K562 (cell line): ENCODE results near the gene LCN15. TPM values are rescaled to one million over a fixed set of nuclear protein-coding genes. Genes with fewer than 3 reads are reported as not detected.
"Not testable (repeated sequence)": the region's sequence is repeated elsewhere in the genome, so short reads cannot be mapped to it uniquely, and the experiment has no call there.

ENCODE experiments used
- ARID1B ChIP-seq: fragments of 450-650 bp; IDR thresholded peaks from 2 replicates; pipeline ENCODE4 v1.6.1; 2016; ENCODE audit warnings: antibody characterized with exemption, mild to moderate bottlenecking, inconsistent platforms
- ARID4B ChIP-seq: sonication (generic); formaldehyde crosslinking; IDR thresholded peaks from 2 replicates; pipeline ENCODE4 v1.8.0; 2022; ENCODE audit warnings: mild to moderate bottlenecking, missing genetic modification reagents
- BRD9 ChIP-seq: fragments of 450-650 bp; IDR thresholded peaks from 2 replicates; pipeline ENCODE4 v1.6.1; 2018; ENCODE audit warnings: low read depth; ENCODE audit not compliant: partially characterized antibody
- CBFA2T2 ChIP-seq: fragments of 450-650 bp; conservative IDR thresholded peaks from 2 replicates; pipeline ENCODE4 v1.6.1; 2017; ENCODE audit warnings: mild to moderate bottlenecking
- GATAD2B ChIP-seq: fragments of 450-650 bp; IDR thresholded peaks from 2 replicates; pipeline ENCODE4 v1.6.1; 2017; ENCODE audit warnings: mild to moderate bottlenecking, borderline replicate concordance
- GTF2E2 ChIP-seq: fragments of 200-800 bp; sonication (Bioruptor generic); IDR thresholded peaks from 2 replicates; pipeline ENCODE4 v1.6.1; 2016; ENCODE audit warnings: missing genetic modification characterization, missing compliant biosample characterization
- HDGF ChIP-seq: fragments of 450-650 bp; IDR thresholded peaks from 2 replicates; pipeline ENCODE4 v1.6.1; 2016
- KDM1A ChIP-seq, 2 experiments: fragments of 450-650 bp; IDR thresholded peaks; 2 replicates each; pipeline ENCODE4 v1.6.1; 2016; ENCODE audit warnings: mild to moderate bottlenecking in 2 of 2
- MLLT1 ChIP-seq, 2 experiments: fragments of 450-650 bp; IDR thresholded peaks; 2 replicates each; pipeline ENCODE4 v1.6.1; 2016
- NCOR1 ChIP-seq: fragments of 450-650 bp; IDR thresholded peaks from 2 replicates; pipeline ENCODE4 v1.6.1; 2016; ENCODE audit warnings: mild to moderate bottlenecking, moderate library complexity
- PHF8 ChIP-seq: fragments of 200-600 bp; sonication (generic); IDR thresholded peaks from 2 replicates; pipeline ENCODE4 v1.6.1; 2012; ENCODE audit warnings: mixed run types, mild to moderate bottlenecking, inconsistent platforms, low read length, moderate library complexity, borderline replicate concordance
- RBBP5 ChIP-seq: fragments of 200-600 bp; sonication (generic); IDR thresholded peaks from 2 replicates; pipeline ENCODE4 v1.6.1; 2012; ENCODE audit warnings: borderline replicate concordance, mild to moderate bottlenecking, low read length, control low read depth, inconsistent platforms; ENCODE audit not compliant: insufficient read depth, poor library complexity, severe bottlenecking
- TAF7 ChIP-seq: fragments of 450-650 bp; IDR thresholded peaks from 2 replicates; pipeline ENCODE4 v1.6.1; 2016; ENCODE audit warnings: missing genetic modification characterization, missing compliant biosample characterization
- TEAD4 ChIP-seq, 2 experiments: sonication (generic) in 1 of 2; formaldehyde crosslinking in 1 of 2; IDR thresholded peaks; 2 replicates each; pipeline versions ENCODE4 v1.6.1 to v1.8.0; 2012 to 2022; ENCODE audit warnings: borderline replicate concordance in 1 of 2, inconsistent platforms in 1 of 2, low read length in 1 of 2, mild to moderate bottlenecking in 1 of 2, missing genetic modification reagents in 1 of 2
- TFAP4 ChIP-seq: sonication (generic); formaldehyde crosslinking; IDR thresholded peaks from 2 replicates; pipeline ENCODE4 v1.8.0; 2022; ENCODE audit warnings: missing genetic modification reagents, mild to moderate bottlenecking, moderate library complexity, borderline replicate concordance
- ZNF384 ChIP-seq: IDR thresholded peaks from 2 replicates; pipeline ENCODE4 v1.6.1; 2012; ENCODE audit warnings: low read depth, low read length, improper control_type of control experiment
- polyA plus RNA-seq, 8 experiments: library from polyadenylated mRNA; depleted of rRNA in 4 of 8; stranded (reverse) in 5 of 8; unstranded in 3 of 8; fragments of >200 nt; fragmentation: Nextera tagmentation in 2 of 8; fragmentation: Illumina TruSeq in 1 of 8; extraction: Ambion mirVana in 2 of 8; extraction: Trizol in 1 of 8; gene quantifications; 2 replicates each; pipeline versions ENCODE4 v1.2.1 to v1.2.3, GENCODE V29; 2011 to 2014; ENCODE audit warnings: inconsistent platforms in 1 of 8, missing spikeins in 1 of 8
- total RNA-seq, 7 experiments: library from RNA; depleted of rRNA in 6 of 7; stranded (reverse); fragments of >200 nt in 6 of 7; fragmentation: Illumina TruSeq in 2 of 7; extraction: Trizol in 2 of 7; gene quantifications; 2 replicates each; pipeline versions ENCODE4 v1.2.1 to v1.2.3, GENCODE V29; 2011 to 2021; ENCODE audit warnings: low replicate concordance in 1 of 7

Gene LCN15
- total and polyA plus RNA-seq, 9 of the 15 experiments (the other 6 are each of a cell fraction or from before 2014, with no cell fraction given): 0.66 TPM; not detected in 8

DNA sequence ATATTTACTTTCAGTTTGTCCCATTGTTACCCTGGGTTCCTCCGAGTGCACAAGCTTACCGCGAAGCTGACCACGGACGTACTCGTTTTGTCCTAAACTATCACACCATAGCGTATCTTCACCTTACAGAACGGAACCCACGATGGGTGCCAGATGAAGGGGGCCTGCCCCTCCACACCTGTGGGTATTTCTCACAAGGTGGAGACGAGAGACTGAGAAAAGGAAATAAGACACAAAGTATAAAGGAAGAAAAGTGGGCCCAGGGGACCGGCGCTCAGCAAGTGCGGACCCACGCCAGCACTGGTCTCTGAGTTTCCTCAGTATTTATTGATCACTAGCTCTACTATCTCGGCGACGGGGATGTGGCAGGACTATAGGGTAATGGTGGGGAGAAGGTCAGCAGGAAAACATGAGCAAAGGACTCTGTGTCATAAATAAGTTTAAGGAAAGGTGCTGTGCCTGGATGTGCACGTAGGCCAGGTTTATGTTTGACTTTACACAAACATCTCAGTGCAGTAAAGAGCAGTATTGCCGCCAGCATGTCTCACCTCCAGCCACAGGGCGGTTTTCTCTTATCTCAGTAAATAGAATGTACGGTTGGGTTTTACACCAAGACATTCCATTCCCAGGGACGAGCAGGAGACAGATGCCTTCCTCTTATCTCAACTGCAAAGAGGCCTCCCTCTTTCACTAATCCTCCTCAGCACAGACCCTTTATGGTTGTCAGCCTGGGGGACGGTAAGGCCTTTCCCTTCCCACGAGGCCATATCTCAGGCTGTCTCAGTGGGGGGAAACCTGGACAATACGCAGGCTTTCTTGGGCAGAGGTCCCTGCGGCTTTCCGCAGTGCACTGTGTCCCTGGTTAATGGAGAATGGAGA lies 24.6 kb upstream of the LCN15 start (continued):
- TF ChIP-seq ZNF384: peak; percentile 46; the same call in 1 of the 2 replicates
- peak; percentile 69; the same call in 1 of the 2 replicates for TF ChIP-seq GTF2E2 (tag)
- peak in 1 of 2 experiments; percentile 17; a peak in 1 of 4 replicates for TF ChIP-seq MLLT1 (IDR thresholded peaks at IDR 0.05)
- TF ChIP-seq CBFA2T2: peak; percentile 87
- TF ChIP-seq TAF7 (tag): peak; percentile 69
- peak; percentile 84 for TF ChIP-seq ARID1B
- peak; percentile 48 for TF ChIP-seq BRD9
- peak; percentile 83 for TF ChIP-seq NCOR1
- 0 out of 2 replicates have a peak, but pooled peaks have one; percentile 39 for TF ChIP-seq HDGF
- TF ChIP-seq RBBP5: peak; percentile 56
- TF ChIP-seq KDM1A (IDR thresholded peaks at IDR 0.05): peak; percentile 19 to 34; a peak in 1 of 4 replicates
- 0 out of 2 replicates have a peak, but pooled peaks have one; percentile 28 for TF ChIP-seq ARID4B (CRISPR knock-in tag)
- TF ChIP-seq GATAD2B: 0 out of 2 replicates have a peak, but pooled peaks have one; percentile 25
- TF ChIP-seq PHF8: peak; percentile 24; the same call in 1 of the 2 replicates
- TF ChIP-seq TEAD4 (IDR thresholded peaks at IDR 0.05; ENCODE audit: low read length): peak; percentile 69
- not testable (repeated sequence) for TF ChIP-seq TEAD4 (CRISPR knock-in tag; IDR thresholded peaks at IDR 0.05; ENCODE audit: borderline replicate concordance)
- TF ChIP-seq TFAP4 (CRISPR knock-in tag): peak; percentile 29; the same call in 1 of the 2 replicates
